Measurements from ENCODE around the gene PYCR2.
A peak's percentile ranks its signal among the peaks of the same experiment; 100 is the strongest.

The PYCR2 gene

DNA sequence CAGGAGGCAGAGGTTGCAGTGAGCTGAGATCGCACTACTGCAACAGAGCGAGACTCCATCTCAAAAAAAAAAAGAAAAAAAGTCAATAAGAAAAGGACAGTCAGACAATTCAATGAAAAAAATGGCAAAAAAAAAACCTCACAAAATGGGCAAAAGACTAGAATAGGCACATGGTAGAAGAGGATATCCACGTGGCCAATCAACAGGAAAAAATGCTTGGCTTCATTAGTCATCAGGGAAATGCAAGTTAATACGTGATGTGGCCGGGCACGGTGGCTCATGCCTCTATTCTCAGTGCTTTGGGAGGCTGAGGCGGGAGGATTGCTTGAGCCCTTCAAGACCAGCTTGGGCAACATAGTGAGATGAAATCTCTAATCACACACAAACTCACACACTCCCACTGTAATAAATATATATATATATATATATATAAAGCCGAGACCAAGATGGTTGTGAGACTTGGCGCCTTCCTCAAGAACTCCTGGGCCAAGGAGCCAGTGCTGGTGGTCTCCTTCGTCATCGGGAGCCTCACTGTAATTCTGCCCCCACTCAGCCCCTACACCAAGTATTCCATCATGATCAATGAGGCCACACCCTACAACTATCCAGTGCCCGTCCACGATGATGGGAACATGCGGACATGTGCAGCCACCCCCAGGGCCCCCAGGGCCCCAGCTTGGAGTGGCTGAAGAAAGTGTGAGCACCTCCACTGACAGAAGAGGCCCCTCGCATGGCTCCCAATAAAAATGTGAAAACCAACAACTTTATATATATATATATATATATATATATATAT, 39.9 kb upstream of the PYCR2 start:
- TF ChIP-seq, protein P1, sequence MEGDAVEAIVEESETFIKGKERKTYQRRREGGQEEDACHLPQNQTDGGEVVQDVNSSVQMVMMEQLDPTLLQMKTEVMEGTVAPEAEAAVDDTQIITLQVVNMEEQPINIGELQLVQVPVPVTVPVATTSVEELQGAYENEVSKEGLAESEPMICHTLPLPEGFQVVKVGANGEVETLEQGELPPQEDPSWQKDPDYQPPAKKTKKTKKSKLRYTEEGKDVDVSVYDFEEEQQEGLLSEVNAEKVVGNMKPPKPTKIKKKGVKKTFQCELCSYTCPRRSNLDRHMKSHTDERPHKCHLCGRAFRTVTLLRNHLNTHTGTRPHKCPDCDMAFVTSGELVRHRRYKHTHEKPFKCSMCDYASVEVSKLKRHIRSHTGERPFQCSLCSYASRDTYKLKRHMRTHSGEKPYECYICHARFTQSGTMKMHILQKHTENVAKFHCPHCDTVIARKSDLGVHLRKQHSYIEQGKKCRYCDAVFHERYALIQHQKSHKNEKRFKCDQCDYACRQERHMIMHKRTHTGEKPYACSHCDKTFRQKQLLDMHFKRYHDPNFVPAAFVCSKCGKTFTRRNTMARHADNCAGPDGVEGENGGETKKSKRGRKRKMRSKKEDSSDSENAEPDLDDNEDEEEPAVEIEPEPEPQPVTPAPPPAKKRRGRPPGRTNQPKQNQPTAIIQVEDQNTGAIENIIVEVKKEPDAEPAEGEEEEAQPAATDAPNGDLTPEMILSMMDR (conservative IDR thresholded peaks at IDR 0.05; ENCODE audit: control insufficient read depth, insufficient read depth, low read depth, low read length) = no peak
- peak; percentile 31 for DNase-seq (ENCODE audit: low read depth)
- H3K4me3 ChIP-seq (ENCODE audit: control insufficient read depth, low read depth, low read length) = no peak overlapping the region

- TF ChIP-seq, protein P1 (conservative IDR thresholded peaks at IDR 0.05; ENCODE audit: control insufficient read depth, insufficient read depth, low read depth, low read length) = peak; percentile 58
- H3K4me3 ChIP-seq (ENCODE audit: control insufficient read depth, low read depth, low read length) = no peak overlapping the region
- peak; percentile 20 for DNase-seq (ENCODE audit: low read depth)
Observed at GRCh38 chr1:225962440-225962975, 38.5 kb upstream of the PYCR2 start.

DNA sequence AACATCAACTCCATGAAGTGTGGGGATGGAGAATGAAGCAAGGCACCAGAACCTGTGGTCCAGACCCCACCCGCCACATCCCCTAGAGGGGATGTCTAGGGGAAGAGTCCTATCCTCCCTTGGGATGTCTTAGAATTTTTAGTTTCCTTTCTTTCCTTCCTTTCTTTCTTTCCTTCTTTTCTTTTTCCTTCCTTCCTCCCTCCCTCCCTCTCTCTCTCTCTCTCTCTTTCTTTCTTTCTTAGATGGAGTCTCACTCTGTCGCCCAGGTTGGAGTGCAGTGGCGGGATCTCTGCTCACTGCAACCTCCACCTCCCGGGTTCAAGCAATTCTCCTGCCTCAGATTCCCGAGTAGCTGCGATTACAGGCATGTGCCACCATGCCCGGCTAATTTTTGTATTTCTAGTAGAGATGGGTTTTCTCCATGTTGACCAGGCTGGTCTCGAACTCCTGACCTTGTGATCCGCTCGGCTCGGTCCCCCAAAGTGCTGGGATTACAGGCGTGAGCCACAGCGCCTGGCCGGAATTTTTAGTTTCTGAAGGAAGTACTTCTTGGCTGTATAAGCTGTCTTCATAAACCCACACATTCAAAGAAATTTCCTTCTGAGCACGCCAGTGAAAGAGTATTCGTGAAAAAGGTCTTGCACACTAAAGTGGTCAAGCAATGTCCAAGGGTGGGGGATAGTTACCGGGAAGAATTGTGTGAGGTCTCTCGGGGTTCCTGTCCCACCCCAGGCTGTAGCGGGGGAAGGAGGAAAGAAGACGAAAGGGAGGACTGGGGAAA, 37.8 kb upstream of the PYCR2 start:
- TF ChIP-seq, protein P1 (conservative IDR thresholded peaks at IDR 0.05; ENCODE audit: control insufficient read depth, insufficient read depth, low read depth, low read length) = no peak
- H3K4me3 ChIP-seq (ENCODE audit: control insufficient read depth, low read depth, low read length) = no peak overlapping the region
- DNase-seq (ENCODE audit: low read depth) = no peak

DNA sequence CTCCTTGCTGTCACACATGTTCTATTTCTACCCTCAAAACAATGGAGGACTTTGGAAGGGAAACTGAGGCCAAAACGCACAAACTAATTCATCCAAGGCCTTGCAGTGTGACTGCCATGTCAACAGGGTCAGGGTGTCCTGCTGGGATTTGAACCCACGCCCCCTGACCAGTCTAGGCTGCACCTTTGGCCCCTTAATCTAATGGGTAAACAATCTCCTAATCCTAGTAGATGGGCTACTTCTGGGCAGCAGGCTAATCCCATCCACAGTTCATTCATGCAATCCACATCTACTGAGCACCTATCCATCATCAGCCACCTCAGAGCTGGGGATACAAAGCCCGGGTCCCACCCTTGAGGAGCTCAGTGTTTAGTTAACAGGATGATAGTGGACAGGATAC, 34.0 kb upstream of the PYCR2 start:
- DNase-seq (ENCODE audit: low read depth) = no peak
- H3K4me3 ChIP-seq (ENCODE audit: control insufficient read depth, low read depth, low read length) = no peak overlapping the region
- TF ChIP-seq, protein P1 (conservative IDR thresholded peaks at IDR 0.05; ENCODE audit: control insufficient read depth, insufficient read depth, low read depth, low read length) = no peak

GRCh38 chr1:225954753-225955152, 30.7 kb upstream of the PYCR2 start:
- TF ChIP-seq, protein P1 (conservative IDR thresholded peaks at IDR 0.05; ENCODE audit: control insufficient read depth, insufficient read depth, low read depth, low read length) = no peak
- H3K4me3 ChIP-seq (ENCODE audit: control insufficient read depth, low read depth, low read length) = no peak overlapping the region
- DNase-seq (ENCODE audit: low read depth) = no peak

GRCh38 chr1:225953315-225953714, 29.3 kb upstream of the PYCR2 start:
- TF ChIP-seq, protein P1 (conservative IDR thresholded peaks at IDR 0.05; ENCODE audit: control insufficient read depth, insufficient read depth, low read depth, low read length) = no peak
- DNase-seq (ENCODE audit: low read depth) = no peak

More at GRCh38 chr1:225953315-225953714, 29.3 kb upstream of the PYCR2 start:
- no peak overlapping the region for H3K4me3 ChIP-seq (ENCODE audit: control insufficient read depth, low read depth, low read length)

Measured in fibroblast of mammary gland (primary cell).